Esophagus squamous epithelium (tissue), 4 donors: ENCODE measurements around the gene RIT1.

Experiments used
- CTCF ChIP-seq, 6 experiments: fragments of 450-650 bp in 4 of 6; fragments of 200-600 bp in 2 of 6; sonication (generic) in 2 of 6; IDR thresholded peaks; one replicate each; pipeline ENCODE4 v1.5.1; 2016 to 2019; ENCODE audit warnings: antibody characterized with exemption in 6 of 6, mild to moderate bottlenecking in 4 of 6, moderate library complexity in 4 of 6
- POLR2A ChIP-seq, 4 donors: fragments of 450-650 bp; IDR thresholded peaks; one replicate each; pipeline ENCODE4 v1.6.1; 2017; ENCODE audit warnings: antibody characterized with exemption in 4 of 4, mild to moderate bottlenecking in 4 of 4, moderate library complexity in 3 of 4

GRCh38 chr1:155892796-155893195 lies 18.4 kb downstream of the RIT1 start:
- no peak for TF ChIP-seq CTCF (IDR thresholded peaks at IDR 0.05)
- TF ChIP-seq POLR2A (IDR thresholded peaks at IDR 0.05) = no peak
